NCI-H510A treated with DMSO at 0.1 percent for 48 hours (cell line): ENCODE measurements around the gene CRYBG2.
"Not testable (repeated sequence)": the region's sequence is repeated elsewhere in the genome, so short reads cannot be mapped to it uniquely, and the experiment has no call there.

Source experiments
- DNase-seq: peaks from one replicate; lab custom pipeline; 2025; lab: John Stamatoyannopoulos, UW

CRYBG2 gene, protein sequence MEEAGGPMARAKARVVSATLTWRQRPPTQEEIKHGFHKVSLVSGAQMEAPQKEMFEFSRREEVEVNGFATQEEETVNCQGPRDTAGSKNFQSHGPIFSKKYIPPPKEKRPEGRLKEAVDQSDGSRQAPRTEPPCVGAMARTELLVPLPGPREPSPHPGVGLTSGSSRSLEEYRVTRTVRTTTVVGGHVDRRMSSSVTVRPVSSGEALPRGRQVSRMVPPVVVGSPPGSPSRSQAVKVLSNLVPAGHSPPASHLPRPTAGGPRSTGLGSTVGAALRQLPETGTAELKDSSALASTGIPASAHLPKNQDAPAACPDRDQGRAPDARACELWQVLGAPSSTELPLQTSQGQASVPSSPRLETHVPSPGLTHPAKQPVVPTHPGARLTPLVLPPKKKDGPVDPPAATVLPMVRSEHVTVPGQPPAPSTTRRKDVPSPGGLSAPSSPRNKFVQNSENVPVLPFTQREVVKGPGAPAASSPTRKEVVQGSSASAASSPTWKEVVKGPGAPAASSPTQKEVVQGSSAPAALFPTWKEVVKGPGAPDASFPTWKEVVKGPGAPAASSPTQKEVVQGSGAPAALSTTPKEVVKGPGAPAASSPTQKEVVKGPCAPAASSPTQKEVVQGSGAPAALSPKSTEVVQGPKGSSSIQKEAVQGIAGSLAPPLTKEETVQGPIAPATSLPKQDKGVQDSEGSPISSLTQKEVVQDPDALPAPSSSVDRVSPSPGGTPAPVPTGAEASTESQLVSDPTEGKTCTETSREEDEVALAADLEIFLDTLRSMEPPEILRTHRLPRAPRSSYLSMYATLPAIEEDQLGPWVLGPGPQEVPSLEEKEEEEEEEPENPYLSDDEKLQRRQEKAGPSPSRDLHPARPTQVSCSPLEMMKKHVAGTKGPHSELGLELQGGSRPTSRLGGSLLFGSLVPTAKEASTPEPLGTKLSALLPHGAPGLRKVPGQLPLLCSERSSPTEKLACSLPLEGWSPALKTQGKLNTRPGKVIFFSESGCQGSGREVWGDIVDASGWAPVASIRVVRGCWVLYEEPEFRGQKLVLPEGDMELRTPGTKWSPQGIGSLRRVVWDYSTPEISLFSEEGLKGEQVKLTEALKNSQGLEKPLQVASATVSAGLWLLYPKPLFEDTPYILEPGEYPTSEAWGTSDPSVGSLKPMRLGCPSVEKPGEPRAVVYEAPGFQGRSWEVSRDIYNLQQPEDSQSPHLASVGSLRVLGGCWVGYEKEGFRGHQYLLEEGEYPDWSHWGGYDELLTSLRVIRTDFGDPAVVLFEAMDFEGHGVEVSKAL (N-terminal part only)

DNA sequence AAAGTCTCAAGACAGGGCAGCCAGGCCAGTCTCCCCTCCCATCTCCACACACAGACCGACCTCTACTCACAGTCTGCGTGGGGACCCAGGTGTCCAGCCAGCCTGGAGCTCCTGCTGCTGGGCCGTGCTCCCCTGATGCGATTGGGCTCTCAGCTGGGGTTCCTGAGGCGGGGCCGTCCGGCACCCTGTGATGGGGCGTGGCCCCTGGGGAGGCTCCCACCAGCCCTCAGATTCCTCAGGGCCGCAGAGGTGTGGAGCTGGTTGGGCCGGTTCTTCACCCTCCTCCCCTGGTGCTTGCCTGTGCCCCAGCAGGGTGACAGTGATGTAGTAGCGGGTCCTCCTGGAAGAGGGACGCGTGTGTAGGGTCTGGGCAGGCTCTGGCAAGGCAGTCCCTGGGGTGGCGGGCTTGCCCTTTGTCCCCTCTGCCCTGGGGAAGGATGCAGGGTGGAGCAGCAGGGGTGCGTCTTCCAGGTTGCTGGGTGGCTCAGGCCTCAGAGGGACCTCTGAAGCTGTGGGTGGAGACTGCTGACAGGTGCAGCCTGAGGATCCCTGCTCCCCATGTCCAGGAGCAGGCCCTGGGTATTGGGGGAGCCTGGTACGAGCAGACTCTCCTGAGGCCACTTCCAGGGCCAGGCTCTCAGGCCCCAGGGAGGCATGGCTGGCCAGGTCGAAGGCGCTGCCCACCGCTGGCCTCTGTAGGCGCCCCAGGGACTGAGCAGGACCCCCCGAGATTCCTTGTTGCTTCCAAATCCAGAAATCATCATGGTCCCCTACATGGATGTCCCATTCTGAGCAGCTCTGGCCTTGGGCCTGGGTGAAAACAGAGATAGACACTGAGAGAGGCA is at the start of gene CRYBG2:
Gene CRYBG2, minus strand, starts transcription at position 155 of the 845 bp plus-strand sequence. CDS start 7,473 bp downstream, outside the sequence.
- peak; percentile 64 for DNase-seq

DNA sequence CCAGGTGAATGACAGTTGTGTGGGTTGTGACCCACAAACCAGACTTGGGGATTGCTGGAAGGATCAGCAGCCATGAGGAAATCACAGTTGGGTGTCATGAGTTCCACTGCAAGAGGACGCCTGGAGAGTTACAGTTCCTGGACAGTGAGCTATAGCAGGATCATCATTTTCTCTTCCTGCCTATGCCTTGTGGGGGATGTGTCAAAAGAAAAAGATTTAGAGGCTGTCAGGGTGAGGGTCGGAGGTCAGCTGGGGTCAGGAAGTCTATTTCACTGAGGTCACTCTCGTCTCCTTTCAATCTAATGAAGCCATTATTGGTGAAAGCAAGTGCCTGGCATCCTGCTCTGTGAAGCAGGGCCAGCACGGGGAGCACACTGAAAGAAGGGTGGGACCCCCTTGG is 49.7 kb upstream of the CRYBG2 start:
- DNase-seq = no peak

DNA sequence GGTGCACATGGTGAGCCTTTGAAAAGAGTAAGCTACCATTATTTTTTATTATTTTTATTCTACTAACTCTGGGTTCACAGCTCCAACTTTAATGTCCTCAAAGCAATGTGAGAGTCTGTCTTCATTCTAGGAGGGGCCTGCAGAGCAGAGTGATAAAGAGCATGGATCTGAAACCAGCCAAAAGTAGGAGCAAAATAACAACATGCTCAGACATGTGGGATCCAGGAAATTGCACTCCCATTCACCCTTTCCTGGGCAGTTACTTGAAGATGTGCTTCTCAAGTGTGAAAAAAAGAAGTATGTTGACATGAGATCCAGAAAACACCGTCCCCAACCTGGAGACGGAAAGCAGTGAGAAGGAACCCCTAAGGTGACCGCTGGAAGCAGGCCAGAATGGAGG is 48.0 kb upstream of the CRYBG2 start:
- DNase-seq = no peak

DNA sequence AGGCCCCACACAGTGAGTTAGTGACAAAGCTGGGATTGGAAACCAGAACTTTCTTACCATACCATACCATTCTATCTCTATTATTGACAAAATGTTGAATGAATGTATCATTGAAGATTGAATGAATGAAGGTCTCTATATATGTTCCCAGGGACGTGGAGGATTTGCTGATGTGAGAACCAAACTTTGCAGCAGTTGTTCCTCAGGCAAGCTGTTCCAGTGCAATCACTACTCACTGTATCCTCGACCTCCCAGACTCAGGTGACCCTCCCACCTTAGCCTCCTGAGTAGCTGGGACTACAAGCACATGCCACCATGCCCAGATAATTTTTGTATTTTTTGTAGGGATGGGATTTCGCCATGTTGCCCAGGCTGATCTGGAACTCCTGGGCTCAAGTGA is 45.1 kb upstream of the CRYBG2 start:
- no peak for DNase-seq

DNA sequence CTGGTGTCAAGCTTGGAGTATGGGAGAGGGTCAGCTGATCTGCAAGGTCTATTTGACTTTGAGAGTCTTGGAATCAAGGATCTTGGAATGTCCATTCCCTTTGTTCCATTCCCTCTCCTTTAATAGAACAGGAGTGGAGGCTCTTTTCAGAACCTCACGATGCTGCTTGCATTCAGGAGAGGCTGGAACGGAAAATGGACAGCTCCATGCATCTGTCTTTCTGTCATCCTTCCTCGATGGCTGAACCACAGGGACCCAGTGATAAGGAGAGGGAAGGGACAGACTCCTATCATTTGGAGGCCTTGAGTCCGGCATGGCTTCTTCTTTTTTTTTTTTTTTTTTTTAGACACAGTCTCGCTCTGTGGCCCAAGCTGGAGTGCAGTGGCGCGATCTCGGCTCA is 41.8 kb upstream of the CRYBG2 start:
- DNase-seq = no peak

DNA sequence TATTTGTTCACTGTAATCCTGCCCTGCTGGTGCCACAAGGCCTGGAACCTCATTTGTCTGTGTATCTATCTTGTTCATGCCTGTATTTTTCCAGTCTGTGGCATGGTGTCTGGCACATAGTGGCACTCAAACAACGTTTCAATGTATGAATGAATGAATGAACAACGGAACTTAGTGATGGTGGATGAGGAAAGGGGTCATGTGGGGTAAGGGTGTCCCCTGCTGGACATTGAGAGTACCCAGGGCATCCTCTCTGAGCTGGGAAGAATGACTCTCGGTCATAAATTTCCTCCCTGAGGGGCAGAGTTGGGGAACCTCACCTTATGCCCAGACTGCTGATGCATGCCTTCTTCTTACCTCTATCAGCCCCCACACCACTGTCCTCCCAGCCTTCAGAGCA is 37.5 kb upstream of the CRYBG2 start:
- DNase-seq = peak; percentile 23

DNA sequence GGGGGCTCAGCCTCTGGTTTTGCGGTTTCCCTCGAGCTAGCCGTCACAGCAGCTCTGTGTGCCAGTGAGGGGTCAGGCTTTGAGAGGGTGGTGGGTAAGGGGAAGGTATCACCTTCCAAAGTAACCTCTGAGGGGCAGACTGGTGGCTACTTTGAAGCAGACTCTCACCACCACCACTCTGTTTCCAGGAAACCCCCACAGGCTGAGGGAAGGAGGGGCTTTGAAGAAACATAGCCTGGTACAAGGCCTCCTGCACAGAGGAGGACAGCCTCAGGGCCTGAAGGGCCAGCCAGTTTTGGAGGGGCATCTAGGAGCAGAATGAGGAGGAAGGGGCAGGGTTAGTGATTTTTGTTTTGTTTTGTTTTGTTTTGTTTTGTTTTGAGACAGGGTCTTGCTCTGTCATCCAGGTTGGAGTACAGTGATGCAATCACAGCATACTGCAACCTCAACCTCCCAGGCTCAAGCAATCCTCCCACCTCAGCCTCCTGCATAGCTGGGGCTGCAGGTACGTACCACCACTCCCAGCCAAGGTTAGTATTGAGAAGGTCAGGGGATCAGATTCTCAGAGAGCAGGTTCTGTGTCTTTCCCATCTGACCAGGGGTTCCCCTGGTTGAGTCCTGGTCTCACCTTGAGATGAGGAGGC is 35.8 kb upstream of the CRYBG2 start:
- no peak for DNase-seq

DNA sequence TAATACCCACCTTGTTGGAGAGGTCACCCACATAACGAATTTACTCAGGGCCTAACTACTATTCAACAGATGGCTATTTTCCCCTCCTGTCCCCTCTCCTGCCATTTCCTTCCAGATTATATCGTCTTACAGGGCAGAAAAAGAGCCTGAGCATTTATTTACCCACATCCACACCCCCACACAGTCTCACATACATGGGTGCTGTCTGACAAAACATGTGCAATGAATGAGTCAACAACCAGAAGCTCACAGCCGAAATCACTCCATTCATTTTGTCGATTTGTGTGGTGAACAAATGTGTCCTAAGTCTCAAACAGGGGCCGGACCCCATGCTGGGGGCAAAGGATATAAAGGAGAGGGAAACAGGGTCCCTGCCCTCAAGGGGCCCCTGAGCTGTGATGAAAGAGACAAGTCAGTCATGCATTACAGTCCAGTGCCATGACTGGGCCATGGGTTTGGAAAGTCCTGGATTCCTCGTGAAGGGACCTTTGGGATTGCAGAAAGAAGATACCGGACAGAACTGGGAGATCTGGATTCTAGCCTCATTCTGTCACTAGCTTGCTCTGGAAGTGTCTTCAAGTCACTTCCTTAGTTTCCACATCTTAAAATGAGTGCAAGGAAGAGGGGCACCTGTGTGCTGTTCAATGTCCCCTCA is 35.0 kb upstream of the CRYBG2 start:
- no peak for DNase-seq

DNA sequence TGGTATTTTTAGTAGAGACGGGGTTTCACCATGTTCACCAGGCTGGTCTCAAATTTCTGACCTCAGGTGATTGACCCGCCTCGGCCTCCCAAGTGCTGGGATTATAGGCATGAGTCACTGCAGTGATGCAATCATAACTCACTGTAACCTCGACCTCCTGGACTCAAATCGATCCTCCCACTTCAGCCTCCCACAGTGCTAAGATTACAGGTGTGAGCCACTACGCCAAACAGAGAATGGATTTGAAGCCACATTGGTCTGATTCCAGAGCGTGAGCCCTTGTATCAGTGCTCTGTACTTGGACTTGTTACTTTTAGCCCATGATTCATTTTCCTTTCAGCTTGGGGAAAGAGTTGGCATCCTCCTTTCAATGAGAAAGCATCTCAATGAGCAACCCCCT is 33.5 kb upstream of the CRYBG2 start:
- no peak for DNase-seq

DNA sequence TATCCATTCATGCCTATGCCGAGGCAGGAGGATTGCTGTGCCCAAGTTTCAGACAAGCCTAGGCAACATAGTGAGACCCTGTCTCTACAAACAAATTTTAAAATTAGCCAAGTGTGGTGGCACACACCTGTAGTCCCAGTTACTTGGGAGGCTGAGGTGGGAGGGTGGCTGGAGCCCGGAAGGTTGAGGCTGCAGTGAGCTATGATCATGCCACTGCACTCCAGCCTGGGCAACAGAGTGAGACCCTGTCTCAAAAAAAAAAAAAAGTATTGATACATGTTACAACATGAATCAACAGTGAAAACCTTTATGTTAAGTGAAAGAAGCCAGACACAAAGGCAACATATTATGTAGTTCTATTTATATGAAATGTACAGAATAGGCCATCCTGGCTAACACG is 31.1 kb upstream of the CRYBG2 start:
- DNase-seq = not testable (repeated sequence)

DNA sequence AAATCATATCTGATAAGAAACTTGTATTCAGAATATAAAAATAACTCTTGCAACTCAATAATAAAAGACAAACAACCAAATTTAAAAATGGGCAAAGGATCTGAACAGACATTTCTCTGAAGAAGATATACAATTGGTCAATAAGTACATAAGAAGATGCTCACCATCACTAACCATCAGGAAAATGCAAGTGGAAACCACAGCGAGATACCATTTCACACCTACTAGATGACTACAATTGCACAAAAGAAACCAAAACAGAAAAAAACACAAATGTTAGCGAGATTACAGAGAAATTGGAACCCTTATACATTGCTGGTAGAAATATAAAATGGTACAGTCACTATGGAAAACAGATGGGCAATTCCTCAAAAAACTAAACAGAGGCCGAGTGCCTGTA is 30.1 kb upstream of the CRYBG2 start:
- DNase-seq = no peak

DNA sequence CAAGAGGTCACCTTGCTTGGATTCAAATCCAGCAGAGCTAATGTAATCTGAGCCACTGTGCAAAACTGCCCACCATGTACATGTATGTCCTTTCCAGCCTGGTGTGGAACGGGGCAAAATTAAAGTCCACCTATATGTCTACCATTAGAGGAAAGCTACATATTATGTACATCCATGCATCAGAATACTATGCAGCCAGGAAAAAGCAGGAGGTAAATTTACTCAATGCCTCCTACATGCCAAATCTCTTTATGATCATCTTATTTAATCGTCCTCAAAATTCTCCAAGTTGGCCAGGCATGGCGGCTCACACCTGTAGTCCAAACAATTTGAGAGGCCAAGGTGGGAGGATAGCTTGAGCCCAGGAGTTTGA is 24.9 kb upstream of the CRYBG2 start:
- no peak for DNase-seq

DNA sequence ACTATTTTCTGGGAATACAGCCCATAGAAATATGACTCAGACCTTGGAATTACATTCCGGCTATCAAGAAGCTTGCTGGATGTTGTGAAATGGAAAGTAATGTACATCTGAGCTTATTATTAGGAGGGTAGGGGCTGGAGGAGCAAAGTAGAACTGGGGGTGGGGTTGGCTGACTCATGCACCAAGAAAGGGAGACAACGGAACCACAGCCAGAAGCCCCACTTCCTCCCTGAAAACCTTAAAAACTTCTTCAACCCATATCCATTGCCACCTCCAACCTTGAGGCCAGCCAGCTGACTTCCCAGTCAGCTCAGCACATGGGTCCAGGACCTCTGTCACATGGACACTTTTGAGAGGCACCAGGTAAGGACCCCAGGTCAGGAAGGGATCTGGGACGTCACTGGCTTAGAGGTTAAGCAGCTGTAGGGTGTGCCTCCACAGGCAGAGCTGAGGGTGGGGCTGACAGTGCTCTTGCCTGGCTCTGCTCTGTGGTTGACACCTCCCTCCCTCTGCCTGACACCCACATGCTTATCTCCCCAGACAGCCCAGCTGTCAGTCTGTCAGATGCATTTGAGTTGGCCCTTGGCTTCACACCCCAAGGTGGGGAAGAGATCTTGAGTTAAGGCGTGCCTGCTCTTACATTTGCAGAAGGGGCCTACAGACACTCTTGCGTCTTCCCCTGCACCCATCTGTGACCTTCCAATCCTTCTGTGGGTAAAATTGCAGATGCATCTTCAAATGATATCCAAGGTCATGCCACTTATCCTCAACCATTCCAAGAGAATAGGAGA is 24.4 kb upstream of the CRYBG2 start:
- no peak for DNase-seq

DNA sequence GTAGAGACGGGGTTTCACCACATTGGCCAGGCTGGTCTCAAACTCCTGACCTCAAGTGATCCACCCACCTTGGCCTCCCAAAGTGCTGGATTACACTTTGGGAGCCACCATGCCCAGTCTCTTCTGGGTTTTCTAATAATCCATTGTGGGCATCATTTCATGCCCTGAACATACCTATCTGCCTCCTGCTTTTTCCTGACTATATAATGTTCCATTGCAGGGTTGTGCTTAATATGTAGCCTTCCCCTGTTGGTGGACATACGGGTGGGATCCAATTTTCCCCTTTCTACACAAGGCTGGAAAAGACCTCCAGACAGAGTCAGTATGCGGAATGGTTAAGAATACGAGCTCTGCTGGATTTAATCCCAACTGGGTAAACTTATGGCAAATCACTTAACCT is 22.1 kb upstream of the CRYBG2 start:
- DNase-seq = no peak

DNA sequence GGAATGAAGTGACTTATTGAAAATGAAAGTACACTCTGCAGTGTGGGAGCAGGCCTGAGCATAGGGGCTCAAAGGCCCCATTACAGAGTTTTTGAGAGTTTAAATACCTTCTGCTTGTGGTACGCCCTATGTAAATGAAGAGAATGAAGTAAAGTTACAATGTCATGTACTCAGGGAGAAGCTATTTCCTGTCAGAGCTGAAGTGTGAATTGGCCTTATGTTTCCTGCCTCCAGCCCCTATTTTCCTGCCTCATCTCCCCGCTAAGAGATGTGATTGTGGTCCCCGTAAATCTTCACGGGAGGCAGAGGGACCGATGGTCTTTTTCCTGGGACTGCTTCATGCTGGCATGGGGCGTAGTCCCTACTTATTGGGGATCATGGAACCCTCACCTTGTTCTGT is 21.2 kb upstream of the CRYBG2 start:
- no peak for DNase-seq

DNA sequence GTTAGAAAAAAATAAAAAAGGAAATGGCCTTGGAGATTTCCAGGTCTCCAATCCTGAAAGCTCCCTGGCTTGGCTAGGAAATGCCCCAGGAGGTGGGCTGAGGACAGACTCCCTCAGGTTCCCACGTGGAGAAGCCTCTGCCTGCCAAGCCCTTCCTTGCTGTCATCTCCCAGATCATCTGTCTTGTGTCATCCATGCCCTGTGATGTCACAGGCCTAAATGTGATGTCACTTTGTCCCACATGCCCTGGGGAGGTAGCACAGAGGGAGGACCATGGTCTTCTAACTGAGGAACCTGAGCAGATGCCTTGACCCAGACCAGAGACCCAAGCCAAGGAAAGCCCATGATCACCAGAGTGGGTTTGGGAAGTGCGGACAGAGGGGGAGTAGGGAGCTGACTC is 20.4 kb upstream of the CRYBG2 start:
- DNase-seq = not testable (repeated sequence)

DNA sequence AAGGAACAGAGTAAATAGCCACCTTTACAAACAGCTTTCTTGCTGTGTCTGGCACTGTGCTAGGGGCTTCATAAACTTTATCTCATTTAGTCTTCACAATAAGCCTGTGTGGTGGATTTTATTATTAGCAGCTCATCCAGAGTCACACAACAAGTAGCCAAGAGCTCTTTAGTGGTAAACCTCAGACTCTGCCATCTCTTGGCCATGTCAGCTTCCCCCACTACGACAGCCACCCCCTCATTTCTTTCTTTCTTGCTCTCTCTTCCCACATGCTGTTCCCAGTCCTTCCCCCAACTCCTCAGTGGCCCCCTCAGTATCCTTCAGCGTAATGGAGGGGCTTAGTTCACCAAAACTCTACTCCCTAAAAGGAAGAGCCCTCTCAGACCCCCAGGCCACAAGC is 19.9 kb upstream of the CRYBG2 start:
- no peak for DNase-seq

DNA sequence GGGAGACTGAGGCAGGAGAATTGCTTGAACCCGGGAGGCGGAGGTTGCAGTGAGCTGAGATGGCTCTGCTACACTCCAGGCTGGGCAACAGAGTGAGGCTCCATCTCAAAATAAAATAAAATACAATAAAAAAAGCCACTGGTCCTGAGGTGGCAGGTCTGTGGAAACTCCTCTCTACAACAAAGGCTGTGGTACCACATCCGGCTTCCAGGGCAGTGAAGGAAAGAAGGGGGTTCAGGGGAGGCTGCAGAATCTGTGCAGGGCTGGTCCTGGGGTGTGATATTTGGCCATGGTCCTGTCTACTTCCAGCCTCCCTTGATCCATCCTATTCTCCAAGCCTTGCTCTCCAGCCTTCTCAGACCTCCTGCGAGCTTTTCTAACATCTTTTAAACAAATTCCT is 19.4 kb upstream of the CRYBG2 start:
- DNase-seq = no peak

DNA sequence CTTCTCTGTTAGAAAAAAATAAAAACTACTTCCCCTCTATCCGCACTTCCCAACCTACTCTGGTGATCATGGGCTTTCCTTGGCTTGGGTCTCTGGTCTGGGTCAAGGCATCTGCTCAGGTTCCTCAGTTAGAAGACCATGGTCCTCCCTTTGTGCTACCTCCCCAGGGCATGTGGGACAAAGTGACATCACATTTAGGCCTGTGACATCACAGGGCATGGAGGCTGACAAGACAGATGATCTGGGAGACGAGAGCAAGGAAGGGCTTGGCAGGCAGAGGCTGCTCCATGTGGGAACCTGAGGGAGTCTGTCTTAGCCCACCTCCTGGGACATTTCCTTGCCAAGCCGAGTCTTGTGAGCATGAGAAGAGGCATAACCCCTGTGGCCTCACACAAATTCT is 18.7 kb upstream of the CRYBG2 start, which contains the start of gene ZNF683:
Gene ZNF683, minus strand, starts transcription at position 140 of the 400 bp plus-strand sequence. CDS start 4,179 bp downstream, outside the sequence.
- not testable (repeated sequence) for DNase-seq
